Measurements from ENCODE around the gene SOCS1.

DNA sequence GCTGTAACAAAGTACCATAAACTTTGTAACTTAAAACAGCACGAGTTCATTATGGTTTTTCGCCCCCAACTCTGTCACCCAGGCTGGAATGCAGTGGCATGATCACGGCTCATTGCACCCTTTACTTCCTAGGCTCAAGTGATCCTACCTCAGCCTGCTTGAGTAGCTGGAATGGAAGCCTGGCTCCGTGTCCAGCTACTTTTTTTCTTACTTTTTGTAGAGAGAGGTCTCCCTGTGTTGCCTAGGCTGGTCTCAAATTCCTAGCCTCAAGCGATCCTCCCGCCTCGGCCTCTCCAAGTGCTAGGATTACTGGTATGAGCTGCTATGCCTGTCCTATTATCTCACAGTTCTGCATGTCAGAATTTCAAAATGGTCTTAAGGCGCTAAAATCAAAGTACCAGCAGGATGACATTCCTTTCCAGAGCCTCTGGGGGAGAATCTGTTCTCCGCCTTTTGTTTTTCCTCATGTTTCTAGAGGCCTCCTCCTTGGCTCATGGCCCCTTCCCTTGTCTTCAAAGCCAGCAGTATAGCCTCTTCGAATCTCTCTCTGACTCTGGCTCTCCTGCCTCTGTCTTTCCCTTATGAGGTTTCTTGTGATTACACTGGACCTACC, 35.2 kb upstream of the SOCS1 start:
- TF ChIP-seq, protein P1, sequence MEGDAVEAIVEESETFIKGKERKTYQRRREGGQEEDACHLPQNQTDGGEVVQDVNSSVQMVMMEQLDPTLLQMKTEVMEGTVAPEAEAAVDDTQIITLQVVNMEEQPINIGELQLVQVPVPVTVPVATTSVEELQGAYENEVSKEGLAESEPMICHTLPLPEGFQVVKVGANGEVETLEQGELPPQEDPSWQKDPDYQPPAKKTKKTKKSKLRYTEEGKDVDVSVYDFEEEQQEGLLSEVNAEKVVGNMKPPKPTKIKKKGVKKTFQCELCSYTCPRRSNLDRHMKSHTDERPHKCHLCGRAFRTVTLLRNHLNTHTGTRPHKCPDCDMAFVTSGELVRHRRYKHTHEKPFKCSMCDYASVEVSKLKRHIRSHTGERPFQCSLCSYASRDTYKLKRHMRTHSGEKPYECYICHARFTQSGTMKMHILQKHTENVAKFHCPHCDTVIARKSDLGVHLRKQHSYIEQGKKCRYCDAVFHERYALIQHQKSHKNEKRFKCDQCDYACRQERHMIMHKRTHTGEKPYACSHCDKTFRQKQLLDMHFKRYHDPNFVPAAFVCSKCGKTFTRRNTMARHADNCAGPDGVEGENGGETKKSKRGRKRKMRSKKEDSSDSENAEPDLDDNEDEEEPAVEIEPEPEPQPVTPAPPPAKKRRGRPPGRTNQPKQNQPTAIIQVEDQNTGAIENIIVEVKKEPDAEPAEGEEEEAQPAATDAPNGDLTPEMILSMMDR (IDR thresholded peaks at IDR 0.05) = no peak
- no peak for TF ChIP-seq POLR2A (IDR thresholded peaks at IDR 0.05)
